Activated CD4-positive, alpha-beta T cell treated with anti-CD3 and anti-CD28 coated beads, Interleukin-2, amount 50 U/mL, for 24 hours (primary cell): Measurements from ENCODE around the gene HDHD5.

Experiments used
- DNase-seq, 2 donors: peaks; one replicate each; pipeline ENCODE4 v3.0.0-alpha.2; 2020; ENCODE audit warnings: low read depth in 1 of 2, low spot score in 1 of 2

The HDHD5 gene

GRCh38 chr22:17120711-17121232 is 38.3 kb downstream of the HDHD5 start:
- DNase-seq = no peak

- DNase-seq = peak in 1 of 2 donors; percentile 23
Measured at GRCh38 chr22:17120281-17120680, 38.8 kb downstream of the HDHD5 start.

GRCh38 chr22:17119481-17120202 is 39.4 kb downstream of the HDHD5 start:
- no peak for DNase-seq

GRCh38 chr22:17118342-17118741 is 40.7 kb downstream of the HDHD5 start:
- DNase-seq = no peak

GRCh38 chr22:17117890-17118289 is 41.2 kb downstream of the HDHD5 start:
- no peak for DNase-seq

- no peak for DNase-seq
Measured at GRCh38 chr22:17117400-17117799, 41.7 kb downstream of the HDHD5 start.

- no peak for DNase-seq
Measured at GRCh38 chr22:17116572-17117330, 42.3 kb downstream of the HDHD5 start.

GRCh38 chr22:17115945-17116565 is 43.0 kb downstream of the HDHD5 start:
- no peak for DNase-seq

GRCh38 chr22:17115236-17115635 is 43.8 kb downstream of the HDHD5 start:
- no peak for DNase-seq

- DNase-seq = no peak
Measured at GRCh38 chr22:17114898-17115235, 44.2 kb downstream of the HDHD5 start.

- no peak for DNase-seq
Measured at GRCh38 chr22:17114173-17114897, 44.7 kb downstream of the HDHD5 start.

GRCh38 chr22:17113600-17113999 is 45.5 kb downstream of the HDHD5 start:
- DNase-seq = no peak

- no peak for DNase-seq
Measured at GRCh38 chr22:17112491-17113042, 46.5 kb downstream of the HDHD5 start.

GRCh38 chr22:17110791-17111550 is 48.1 kb downstream of the HDHD5 start:
- no peak for DNase-seq

- DNase-seq = no peak
Measured at GRCh38 chr22:17109976-17110375, 49.1 kb downstream of the HDHD5 start.

GRCh38 chr22:17109113-17109865 is 49.8 kb downstream of the HDHD5 start:
- no peak for DNase-seq

GRCh38 chr22:17108256-17109112 is 50.6 kb downstream of the HDHD5 start:
- no peak for DNase-seq

GRCh38 chr22:17107547-17107810 is 51.6 kb downstream of the HDHD5 start:
- DNase-seq = no peak
